Calu3 (cell line): ENCODE results near the gene ANP32E. TPM values are rescaled to one million over a fixed set of nuclear protein-coding genes. Genes with fewer than 3 reads are reported as not detected.
"Not testable (repeated sequence)": the region's sequence is repeated elsewhere in the genome, so short reads cannot be mapped to it uniquely, and the experiment has no call there.

Experiments
- BruUV-seq: library from RNA; stranded (reverse); fragments of 400-500 nt; replicated peaks from 2 replicates; lab custom pipeline; 2021; lab: Mats Ljungman, UMichigan
- CTCF ChIA-PET: fragments of 300-600 bp; sonication (Branson Sonifier 250); formaldehyde crosslinking; loops from one replicate; lab custom pipeline; 2022; ENCODE audit warnings: antibody characterized with exemption; lab: Charles Lee
- DNase-seq: peaks from one replicate; pipeline ENCODE4 v3.0.0; 2022
- H3K27ac Mint-ChIP-seq: one replicate; pipeline ENCODE4 v1.8.0; 2022; ENCODE audit warnings: mixed read lengths; ENCODE audit not compliant: unreplicated experiment
- H3K27me3 Mint-ChIP-seq: one replicate; pipeline ENCODE4 v1.8.0; 2022; ENCODE audit warnings: mixed read lengths; ENCODE audit not compliant: unreplicated experiment
- H3K36me3 Mint-ChIP-seq: one replicate; pipeline ENCODE4 v1.8.0; 2022; ENCODE audit warnings: mild to moderate bottlenecking, moderate library complexity, mixed read lengths; ENCODE audit not compliant: insufficient read depth, unreplicated experiment
- H3K4me1 Mint-ChIP-seq: one replicate; pipeline ENCODE4 v1.8.0; 2022; ENCODE audit warnings: mild to moderate bottlenecking, low read depth, mixed read lengths; ENCODE audit not compliant: unreplicated experiment
- H3K4me3 Mint-ChIP-seq: one replicate; pipeline ENCODE4 v1.8.0; 2022; ENCODE audit warnings: mild to moderate bottlenecking, low read depth, moderate library complexity, mixed read lengths; ENCODE audit not compliant: unreplicated experiment
- H3K9me3 Mint-ChIP-seq: one replicate; pipeline ENCODE4 v1.8.0; 2022; ENCODE audit warnings: low read depth, mixed read lengths; ENCODE audit not compliant: unreplicated experiment
- CTCF ChIP-seq: fragments of 200-600 bp; IDR thresholded peaks from one replicate; pipeline ENCODE4 v1.8.0; 2022; ENCODE audit warnings: antibody characterized with exemption; ENCODE audit not compliant: unreplicated experiment
- intact Hi-C: fragments of 100-400 bp; cut with micrococcal nuclease; formaldehyde crosslinking; loops from one replicate; pipeline ENCODE4 v1.10.0; 2022; ENCODE audit not compliant: unreplicated experiment
- total RNA-seq: library from RNA; stranded (reverse); gene quantifications from 2 replicates; pipeline ENCODE4 v1.2.3, GENCODE V29; 2022

Gene ANP32E
- total RNA-seq, 1 experiment from 2014 or later, result 129 TPM

GRCh38 chr1:150210706-150211105 is 25.2 kb downstream of the ANP32E start:
- no peak overlapping the region for H3K27ac Mint-ChIP-seq
- peaks cover 24% of the 10 kb centered on the region for H3K4me1 Mint-ChIP-seq
- no peaks in the 10 kb centered on the region for H3K9me3 Mint-ChIP-seq
- no TSS peak for BruUV-seq
- TF ChIP-seq CTCF, result no peak
- peaks cover 17% of the 10 kb centered on the region for H3K36me3 Mint-ChIP-seq
- CTCF ChIA-PET, result no interaction called here
- H3K4me3 Mint-ChIP-seq, result no peak overlapping the region
- intact Hi-C loops, result no loop called here
- no peaks in the 10 kb centered on the region for H3K27me3 Mint-ChIP-seq
- DNase-seq, result no peak

GRCh38 chr1:150210091-150210490 is 25.8 kb downstream of the ANP32E start:
- H3K4me3 Mint-ChIP-seq, result no peak overlapping the region
- H3K27me3 Mint-ChIP-seq, result no peaks in the 10 kb centered on the region

GRCh38 chr1:150208460-150208859 is 27.5 kb downstream of the ANP32E start:
- H3K4me3 Mint-ChIP-seq, H3K36me3 Mint-ChIP-seq, intact Hi-C loops, H3K27me3 Mint-ChIP-seq, BruUV-seq, H3K27ac Mint-ChIP-seq, DNase-seq, H3K9me3 Mint-ChIP-seq: not testable (repeated sequence)
- peaks cover 16% of the 10 kb centered on the region for H3K4me1 Mint-ChIP-seq
- CTCF ChIA-PET, result interaction anchor here (0.6 to 1.6 kb wide), 2 partner anchors 22 to 47 kb away, joined by 3 to 4 read pairs; no protein-coding TSS in a partner anchor

More at GRCh38 chr1:150210091-150210490, 25.8 kb downstream of the ANP32E start:
- BruUV-seq, result no TSS peak
- no peak for TF ChIP-seq CTCF
- Mint-ChIP-seq H3K36me3 (peaks cover 17% of the 10 kb centered on the region), H3K9me3 (no peaks in the 10 kb centered on the region), H3K4me1 (peaks cover 24% of the 10 kb centered on the region), H3K27ac (no peak overlapping the region)
- intact Hi-C loops, result no loop called here
- CTCF ChIA-PET, result no interaction called here
- DNase-seq, result no peak

GRCh38 chr1:150207281-150207971 is 28.5 kb downstream of the ANP32E start:
- Mint-ChIP-seq H3K27me3 (no peaks in the 10 kb centered on the region), H3K36me3 (no peaks in the 10 kb centered on the region), H3K4me3 (no peak overlapping the region), H3K27ac (no peak overlapping the region), H3K4me1 (peaks cover 10% of the 10 kb centered on the region), H3K9me3 (no peaks in the 10 kb centered on the region)
- no peak for DNase-seq
- TF ChIP-seq CTCF, result no peak
- intact Hi-C loops, result no loop called here
- CTCF ChIA-PET, result interaction anchor here (1.6 kb wide), 1 partner anchor 48 kb away, joined by 3 read pairs; no protein-coding TSS in a partner anchor
- no TSS peak for BruUV-seq

GRCh38 chr1:150196417-150196816 is 39.5 kb downstream of the ANP32E start:
- H3K9me3 Mint-ChIP-seq, result no peaks in the 10 kb centered on the region
- no peaks in the 10 kb centered on the region for H3K36me3 Mint-ChIP-seq
- CTCF ChIA-PET, result no interaction called here
- no peak for TF ChIP-seq CTCF
- no TSS peak for BruUV-seq
- intact Hi-C loops, result no loop called here
- H3K4me3 Mint-ChIP-seq, result no peak overlapping the region
- no peaks in the 10 kb centered on the region for H3K27me3 Mint-ChIP-seq
- H3K27ac Mint-ChIP-seq, result no peak overlapping the region
- H3K4me1 Mint-ChIP-seq, result peaks cover 14% of the 10 kb centered on the region
- no peak for DNase-seq
